Measurements from ENCODE around the gene ATP9A. TPM values are rescaled to one million over a fixed set of nuclear protein-coding genes. Genes with fewer than 3 reads are reported as not detected.

Gene ATP9A
- total RNA-seq, 1 donor = 69.1 TPM

DNA sequence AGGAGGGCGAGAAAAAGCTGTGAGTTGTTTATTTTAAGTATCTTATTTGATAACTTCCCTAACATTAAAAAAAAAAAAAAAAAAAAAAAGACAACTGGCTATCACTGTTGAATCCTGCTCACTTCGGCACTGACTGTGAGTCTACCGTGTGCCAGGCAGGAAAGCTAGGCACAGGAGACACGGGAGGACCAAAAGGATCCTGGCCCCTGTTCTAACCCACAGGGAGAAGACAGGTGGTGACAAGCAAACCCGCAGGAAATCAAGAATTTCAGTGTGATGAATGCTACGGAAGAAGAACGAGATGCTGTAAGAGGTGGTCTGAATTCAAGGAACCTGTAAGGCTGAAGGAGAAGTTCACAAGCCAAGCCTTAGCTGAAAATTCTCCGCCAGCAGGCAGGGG lies 130.9 kb downstream of the ATP9A start:
- no peak for DNase-seq (ENCODE audit: low read depth)
- TF ChIP-seq, protein P1, sequence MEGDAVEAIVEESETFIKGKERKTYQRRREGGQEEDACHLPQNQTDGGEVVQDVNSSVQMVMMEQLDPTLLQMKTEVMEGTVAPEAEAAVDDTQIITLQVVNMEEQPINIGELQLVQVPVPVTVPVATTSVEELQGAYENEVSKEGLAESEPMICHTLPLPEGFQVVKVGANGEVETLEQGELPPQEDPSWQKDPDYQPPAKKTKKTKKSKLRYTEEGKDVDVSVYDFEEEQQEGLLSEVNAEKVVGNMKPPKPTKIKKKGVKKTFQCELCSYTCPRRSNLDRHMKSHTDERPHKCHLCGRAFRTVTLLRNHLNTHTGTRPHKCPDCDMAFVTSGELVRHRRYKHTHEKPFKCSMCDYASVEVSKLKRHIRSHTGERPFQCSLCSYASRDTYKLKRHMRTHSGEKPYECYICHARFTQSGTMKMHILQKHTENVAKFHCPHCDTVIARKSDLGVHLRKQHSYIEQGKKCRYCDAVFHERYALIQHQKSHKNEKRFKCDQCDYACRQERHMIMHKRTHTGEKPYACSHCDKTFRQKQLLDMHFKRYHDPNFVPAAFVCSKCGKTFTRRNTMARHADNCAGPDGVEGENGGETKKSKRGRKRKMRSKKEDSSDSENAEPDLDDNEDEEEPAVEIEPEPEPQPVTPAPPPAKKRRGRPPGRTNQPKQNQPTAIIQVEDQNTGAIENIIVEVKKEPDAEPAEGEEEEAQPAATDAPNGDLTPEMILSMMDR (IDR thresholded peaks at IDR 0.05; ENCODE audit: insufficient read depth, low read length) = no peak
- H3K4me3 ChIP-seq (ENCODE audit: low read depth, low read length) = no peak overlapping the region

DNA sequence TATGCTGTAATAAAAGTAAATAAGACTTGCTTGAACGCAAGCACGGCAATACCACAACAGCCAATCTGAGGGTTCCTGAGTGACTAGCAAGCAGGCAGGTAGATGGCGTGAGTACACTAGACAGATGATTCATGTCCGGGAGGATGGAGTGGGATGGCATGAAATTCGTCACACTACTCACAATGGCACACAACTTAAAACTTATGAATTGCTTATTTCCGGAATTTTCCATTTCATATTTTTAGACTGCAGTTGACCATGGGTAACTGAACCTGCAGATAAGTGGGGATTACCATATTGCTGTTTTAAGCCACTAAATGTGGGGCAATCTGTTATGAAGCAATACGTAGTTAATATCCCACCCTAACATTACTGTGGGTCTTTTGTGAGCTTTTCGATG lies 132.1 kb downstream of the ATP9A start:
- TF ChIP-seq, protein P1 (IDR thresholded peaks at IDR 0.05; ENCODE audit: insufficient read depth, low read length) = no peak
- no peak overlapping the region for H3K4me3 ChIP-seq (ENCODE audit: low read depth, low read length)
- DNase-seq (ENCODE audit: low read depth) = no peak

DNA sequence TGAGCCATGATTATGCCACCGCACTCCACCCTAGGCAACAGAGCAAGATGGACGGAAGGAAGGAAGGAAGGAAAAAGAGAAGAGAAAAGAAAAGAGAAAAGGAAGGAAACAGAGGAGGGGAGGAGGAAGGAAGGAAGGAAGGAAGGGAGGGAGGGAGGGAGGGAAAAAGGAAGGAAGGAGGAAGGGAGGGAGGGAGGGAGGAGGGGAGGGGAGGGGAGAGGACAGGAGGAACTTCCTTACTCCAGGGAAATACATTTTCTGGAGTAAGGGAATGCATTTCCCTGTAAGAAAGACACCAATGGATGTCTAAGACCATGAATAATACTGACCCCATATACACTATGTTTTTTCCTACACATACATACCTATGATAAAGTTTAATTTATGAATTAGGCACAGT lies 132.5 kb downstream of the ATP9A start:
- TF ChIP-seq, protein P1 (IDR thresholded peaks at IDR 0.05; ENCODE audit: insufficient read depth, low read length) = no peak
- DNase-seq (ENCODE audit: low read depth) = no peak
- no peak overlapping the region for H3K4me3 ChIP-seq (ENCODE audit: low read depth, low read length)

DNA sequence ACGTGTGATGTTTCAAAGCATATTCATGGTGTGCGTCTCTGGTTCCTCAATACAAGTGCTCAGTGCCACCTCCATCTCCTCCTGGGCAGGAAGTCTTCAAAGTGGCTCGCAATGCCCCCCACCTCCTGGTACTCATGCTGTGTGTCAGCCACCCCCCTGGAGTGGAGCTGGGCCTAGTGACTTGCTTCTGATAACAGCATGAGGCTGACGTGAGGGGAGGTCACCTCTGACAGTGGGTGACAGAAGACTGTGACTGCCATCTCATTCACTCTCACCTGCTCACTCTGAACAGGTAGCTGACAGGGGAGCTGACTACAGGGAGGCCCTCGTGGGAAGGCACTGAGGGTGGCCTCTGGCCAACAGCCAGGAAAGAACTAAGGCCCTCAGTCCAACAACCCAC lies 133.3 kb downstream of the ATP9A start:
- TF ChIP-seq, protein P1 (IDR thresholded peaks at IDR 0.05; ENCODE audit: insufficient read depth, low read length) = no peak
- no peak for DNase-seq (ENCODE audit: low read depth)
- no peak overlapping the region for H3K4me3 ChIP-seq (ENCODE audit: low read depth, low read length)

DNA sequence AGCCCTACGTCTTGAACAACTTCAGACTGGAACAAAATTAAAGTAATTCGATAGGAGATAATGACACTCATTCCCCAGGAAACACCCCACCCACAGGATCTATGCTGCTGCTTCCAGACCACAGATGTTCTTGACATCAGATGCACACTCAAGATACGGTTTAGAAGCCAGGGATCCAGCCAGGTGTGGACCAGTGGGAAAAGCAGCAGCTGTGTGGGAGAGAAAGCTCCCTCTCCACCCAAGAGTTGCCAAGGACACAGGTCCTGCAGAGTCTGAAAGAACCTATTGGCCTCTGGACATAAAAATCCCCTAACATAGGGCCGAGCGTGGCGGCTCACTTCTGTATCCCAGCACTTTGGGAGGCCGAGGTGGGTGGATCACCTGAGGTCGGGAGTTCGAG lies 133.9 kb downstream of the ATP9A start:
- TF ChIP-seq, protein P1 (IDR thresholded peaks at IDR 0.05; ENCODE audit: insufficient read depth, low read length) = no peak
- no peak for DNase-seq (ENCODE audit: low read depth)
- H3K4me3 ChIP-seq (ENCODE audit: low read depth, low read length) = no peak overlapping the region

DNA sequence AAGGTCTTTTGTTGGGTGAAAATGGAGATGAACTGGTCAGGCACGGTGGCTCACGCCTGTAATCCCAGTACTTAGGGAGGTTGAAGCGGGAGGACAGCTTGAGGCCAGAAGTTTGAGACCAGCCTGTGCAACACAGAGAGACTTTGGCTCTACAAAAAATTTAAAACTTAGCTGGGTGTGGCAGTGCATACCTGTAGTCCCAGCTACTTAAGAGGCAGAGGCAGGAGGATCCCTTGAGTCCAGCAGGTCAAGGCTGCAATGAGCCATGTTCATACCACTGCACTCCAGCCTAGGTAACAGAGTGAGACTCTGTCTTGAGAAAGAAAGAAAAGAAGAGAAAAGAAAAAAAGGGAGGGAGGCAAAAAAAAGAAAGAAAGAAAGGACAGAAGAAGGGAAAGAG lies 134.8 kb downstream of the ATP9A start:
- no peak overlapping the region for H3K4me3 ChIP-seq (ENCODE audit: low read depth, low read length)
- TF ChIP-seq, protein P1 (IDR thresholded peaks at IDR 0.05; ENCODE audit: insufficient read depth, low read length) = no peak
- DNase-seq (ENCODE audit: low read depth) = no peak

DNA sequence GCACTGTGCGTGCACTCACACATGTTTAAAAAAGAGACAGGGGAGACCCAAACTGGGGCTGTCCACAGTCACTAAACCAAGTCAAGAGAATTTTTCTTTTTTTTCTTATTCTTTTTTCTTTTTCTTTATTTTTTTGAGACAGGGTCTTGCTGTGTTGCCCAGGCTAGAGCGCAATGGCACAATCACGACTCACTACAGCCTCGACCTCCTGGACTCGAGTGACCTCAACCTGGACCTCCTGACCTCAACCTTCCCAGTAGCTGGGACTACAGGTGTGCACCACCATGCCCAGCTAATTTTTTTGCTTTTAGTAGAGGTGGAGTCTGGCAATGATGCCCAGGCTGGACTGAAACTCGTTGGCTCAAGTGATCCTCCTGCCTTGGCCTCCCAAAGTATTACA lies 136.2 kb downstream of the ATP9A start:
- TF ChIP-seq, protein P1 (IDR thresholded peaks at IDR 0.05; ENCODE audit: insufficient read depth, low read length) = no peak
- no peak for DNase-seq (ENCODE audit: low read depth)
- no peak overlapping the region for H3K4me3 ChIP-seq (ENCODE audit: low read depth, low read length)
